GM21619 (cell line): ENCODE data around the gene FER1L5.

Experiments
- ATAC-seq: cut with Tn5 transposase; IDR thresholded peaks from one replicate; pipeline ENCODE4 v1.9.1; 2021; ENCODE audit not compliant: unreplicated experiment

FER1L5 gene

DNA sequence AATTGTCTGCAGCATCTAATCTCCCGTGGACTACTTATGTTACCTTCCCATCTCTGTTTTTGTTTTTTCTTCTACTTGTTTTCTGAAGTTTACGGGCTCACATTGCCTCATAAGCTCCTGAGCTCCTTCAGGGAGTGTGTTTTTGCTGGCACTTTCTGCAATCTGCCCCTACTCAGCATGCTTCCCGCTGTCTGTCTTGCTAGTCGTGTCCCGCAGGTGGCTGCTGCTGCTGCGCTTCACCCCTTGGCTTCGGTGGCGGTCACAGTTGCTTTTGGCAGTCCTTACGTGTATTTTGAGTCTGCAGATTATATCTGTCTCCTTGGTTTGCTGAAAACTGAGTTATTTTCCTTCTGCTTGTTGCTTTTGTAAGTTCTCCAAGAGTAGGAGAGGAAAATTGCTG is 37.3 kb downstream of the FER1L5 start:
- no peak for ATAC-seq

DNA sequence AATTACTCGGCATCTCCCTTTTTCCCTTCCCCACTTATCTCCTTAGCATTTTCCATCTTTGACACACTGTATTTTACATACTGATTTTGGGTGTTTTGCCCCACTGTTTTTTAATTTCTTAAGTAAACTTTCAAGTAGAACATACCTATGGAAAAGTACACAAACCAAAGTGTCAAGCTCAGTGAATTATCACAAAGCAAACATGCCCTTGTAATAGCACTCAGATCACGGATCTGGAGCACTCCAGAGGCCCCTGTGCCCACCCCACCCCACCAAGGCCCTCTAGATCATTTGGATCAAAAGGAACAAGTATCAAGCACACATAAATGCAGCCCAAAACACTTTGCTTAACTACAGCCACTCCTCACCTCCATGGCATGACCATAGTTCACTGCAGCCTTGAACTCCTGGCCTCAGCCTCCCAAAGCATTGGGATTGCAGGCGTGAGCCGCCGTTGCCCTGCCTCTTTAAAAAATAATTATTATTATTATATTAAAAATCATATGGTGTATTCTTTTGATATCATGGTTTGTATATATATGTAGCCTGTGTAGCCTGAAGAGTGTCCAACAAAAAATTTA is 38.1 kb downstream of the FER1L5 start:
- ATAC-seq: no peak

DNA sequence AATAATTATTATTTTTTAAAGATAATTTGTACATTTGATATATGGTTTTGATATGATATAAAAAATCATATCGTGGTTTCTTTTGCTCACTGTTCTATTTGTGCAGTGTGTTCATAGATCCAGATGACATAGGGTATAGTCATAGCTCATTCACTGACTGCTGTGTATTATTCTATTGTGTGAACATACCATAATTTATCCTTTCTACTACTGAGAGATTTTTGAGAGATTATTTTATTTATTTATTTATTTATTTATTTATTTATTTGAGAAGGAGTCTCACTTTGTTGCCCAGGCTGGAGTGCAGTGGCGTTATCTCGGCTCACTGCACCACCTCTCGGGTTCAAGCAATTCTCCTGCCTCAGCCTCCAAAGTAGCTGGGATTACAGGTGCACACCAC is 39.0 kb downstream of the FER1L5 start:
- ATAC-seq: no peak

DNA sequence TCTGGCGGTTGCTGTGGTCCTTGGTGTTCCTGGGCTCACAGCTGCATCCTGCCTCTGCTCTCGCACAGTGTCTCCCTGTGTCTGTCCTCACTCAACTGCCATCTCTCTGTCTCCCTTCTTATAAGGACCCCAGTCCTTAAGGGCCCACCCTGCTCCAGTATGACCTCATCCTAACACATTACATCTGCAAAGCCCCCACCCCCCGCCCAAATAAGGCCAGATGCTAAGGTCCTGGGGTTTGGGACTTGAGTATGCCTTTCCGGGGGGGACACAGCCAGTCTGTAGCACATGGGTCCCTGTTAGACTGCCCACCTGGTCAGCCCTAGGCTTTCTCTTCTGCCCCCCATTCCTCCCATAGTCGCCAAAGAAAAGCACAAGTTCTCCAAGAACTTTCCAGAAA is 40.7 kb downstream of the FER1L5 start:
- no peak for ATAC-seq

DNA sequence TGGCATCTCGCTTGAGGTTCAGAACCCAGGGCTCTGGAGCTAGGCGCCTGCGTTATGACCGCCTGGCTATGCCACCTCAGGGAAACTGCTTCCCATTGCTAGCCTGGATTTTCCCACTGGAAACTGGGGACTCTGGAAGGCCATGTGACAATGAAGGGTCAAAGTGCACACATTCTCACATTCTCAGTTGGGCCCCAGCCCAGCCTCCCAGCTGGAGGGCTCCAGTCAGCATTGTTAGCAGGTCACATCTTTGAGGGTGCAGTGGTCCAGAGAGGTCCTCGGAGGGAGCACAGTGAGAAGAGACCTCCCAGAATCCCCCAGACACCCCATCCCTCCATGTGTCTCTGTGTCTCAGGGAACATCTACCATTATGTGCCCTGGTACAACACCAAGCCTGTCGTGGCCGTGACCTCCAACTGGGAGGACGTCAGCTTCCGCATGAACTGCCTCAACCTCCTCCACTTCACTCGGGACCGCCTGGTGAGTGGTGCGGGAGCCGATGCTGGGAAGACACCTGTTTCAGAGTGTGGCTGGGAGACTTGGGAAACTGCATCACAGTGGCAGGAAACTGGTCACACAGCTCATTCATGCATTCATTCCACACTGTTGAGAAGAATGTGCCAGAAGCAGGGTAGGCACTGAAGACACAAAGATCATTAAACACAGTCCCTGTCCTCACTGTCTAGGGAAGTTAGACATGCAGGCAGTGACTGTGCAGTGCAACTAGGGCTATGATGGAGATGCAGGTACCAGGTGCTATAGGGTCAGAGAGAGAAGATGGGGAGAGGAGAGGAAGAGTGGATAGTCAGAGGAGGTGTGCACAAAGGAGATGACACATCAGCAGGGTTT is 41.6 kb downstream of the FER1L5 start:
- no peak for ATAC-seq

DNA sequence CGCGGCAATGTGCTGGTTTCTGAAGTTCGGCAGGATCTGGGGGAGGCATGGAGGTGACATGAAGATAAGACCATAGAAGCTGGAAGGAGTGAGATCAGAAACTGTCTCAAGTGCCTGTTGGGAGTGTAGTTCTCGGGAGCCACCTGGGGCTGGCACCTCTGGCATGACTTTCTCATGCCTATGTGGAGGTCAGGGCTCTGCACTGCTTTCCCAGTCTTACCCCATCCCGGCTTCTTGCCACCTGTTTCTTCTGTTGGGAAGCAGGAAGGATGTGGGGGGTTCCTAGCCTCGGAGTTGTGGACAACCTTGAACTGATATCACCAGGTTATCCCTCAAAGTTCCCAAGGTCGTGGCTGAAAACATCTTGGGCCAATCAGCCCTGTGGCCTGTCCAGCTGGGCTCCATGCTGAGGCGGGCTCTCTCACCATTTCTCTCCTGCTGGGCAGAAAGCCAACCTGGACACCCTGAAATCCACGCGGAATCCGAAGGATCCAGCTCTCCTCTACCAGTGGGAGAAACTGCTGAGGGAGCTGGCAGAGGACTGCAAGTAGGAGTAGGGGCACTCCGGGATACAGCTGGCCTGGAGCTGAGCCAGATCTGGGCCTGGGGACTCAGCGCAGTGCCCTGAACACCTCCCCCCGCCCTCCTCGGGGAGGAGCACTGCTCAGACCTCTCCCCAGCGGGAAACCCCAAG is 42.5 kb downstream of the FER1L5 start:
- no peak for ATAC-seq

DNA sequence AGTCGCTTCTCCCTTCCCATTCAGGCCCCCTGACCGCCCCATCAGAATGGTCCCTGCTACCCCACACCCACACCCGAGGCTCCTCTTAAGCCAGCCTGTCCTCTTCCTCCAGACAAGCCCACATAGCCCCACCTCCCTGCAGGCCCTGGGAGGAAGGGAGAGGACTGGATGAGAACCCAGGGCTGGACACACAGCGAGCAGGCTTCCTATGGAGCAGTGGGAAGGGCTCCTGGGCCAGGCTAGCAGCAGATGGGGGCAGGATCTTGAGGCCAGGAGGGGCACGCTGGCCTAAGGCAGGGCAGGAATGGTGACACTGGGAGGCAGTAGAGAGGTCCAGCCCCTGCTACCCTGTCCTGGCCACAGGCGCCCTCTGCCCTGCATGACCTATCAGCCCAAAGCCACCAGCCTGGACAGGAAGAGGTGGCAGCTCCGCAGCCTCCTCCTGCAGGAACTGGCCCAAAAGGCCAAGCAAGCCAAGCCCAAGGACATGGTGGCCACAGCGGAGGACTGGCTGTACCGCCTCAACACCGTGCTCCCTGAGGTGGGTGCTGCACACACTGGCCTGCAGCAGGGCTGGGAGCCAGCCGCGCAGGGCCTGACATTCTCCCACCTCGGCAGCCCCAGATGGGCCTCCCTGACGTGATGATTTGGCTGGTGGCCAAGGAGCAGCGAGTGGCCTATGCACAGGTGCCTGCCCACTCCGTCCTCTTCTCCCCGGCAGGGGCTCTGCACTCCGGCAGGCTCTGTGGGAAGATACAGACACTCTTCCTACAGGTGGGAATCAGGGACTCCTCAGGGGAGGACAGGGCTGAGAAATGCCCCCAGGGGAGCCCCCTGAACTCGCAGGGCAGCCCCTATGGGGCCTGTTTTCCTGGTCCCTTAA is 43.3 kb downstream of the FER1L5 start:
- no peak for ATAC-seq

DNA sequence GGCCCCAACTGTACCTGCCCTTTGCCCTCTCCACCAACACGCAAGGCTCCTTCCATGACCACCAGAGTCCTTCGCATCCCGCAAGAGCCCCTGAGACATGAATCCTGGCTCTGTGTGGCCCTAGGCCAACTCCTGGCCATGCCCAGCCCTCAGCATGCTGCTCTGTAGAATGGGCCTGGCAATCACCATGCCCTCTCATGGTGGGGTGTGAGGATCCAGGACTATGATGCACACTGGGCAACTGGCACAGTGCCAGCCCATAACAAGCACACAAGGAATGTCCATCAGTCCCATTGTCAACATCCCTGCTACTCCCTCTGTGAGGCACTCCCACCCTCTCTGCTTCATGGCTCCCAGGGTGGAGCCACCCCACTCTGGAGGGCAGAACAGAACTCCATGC is 44.7 kb downstream of the FER1L5 start:
- no peak for ATAC-seq

DNA sequence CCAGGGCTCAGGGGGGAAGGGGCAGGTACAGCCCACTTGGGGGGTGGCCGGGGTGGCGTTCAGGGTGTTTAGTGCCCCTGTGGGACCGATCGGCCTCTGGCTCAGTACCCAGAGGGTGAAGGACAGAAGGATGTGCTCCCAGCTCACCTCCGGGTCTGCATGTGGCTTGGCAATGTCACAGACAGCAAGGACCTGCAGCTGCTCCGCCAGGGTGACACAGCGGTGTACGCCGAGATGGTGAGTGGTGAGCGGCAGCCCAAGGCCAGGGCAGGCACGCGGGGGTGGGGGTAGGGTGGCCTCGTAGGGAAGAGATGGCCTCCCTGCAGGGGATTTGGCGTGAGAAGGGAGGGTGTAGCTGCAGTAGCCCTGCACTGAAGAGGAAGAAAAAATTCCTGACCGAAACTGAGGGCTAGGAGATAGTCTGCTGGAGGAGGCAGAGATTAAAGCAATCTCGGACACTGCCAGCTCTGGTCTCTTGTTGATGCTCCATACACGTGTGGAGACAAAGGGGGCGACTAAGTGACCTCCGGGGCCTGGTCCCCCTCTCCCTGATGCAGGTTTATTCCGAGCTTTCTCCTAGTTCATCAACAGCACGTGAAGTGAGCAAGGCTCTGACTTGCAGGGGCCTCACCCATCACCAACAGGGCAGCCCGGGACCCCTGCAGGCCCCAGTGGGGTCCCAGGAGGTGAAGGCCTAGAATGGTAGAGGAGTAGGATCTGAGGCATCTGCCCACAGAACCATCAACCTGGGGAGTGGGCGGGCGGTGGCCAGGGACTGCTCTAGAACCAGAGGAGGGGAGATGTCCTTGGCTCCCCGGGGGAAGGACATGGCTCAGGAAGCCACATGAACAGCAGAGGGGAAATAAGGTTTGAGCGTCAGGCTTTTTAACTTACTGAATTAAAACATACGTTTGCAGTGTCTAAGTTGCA is 45.4 kb downstream of the FER1L5 start:
- ATAC-seq: no peak

DNA sequence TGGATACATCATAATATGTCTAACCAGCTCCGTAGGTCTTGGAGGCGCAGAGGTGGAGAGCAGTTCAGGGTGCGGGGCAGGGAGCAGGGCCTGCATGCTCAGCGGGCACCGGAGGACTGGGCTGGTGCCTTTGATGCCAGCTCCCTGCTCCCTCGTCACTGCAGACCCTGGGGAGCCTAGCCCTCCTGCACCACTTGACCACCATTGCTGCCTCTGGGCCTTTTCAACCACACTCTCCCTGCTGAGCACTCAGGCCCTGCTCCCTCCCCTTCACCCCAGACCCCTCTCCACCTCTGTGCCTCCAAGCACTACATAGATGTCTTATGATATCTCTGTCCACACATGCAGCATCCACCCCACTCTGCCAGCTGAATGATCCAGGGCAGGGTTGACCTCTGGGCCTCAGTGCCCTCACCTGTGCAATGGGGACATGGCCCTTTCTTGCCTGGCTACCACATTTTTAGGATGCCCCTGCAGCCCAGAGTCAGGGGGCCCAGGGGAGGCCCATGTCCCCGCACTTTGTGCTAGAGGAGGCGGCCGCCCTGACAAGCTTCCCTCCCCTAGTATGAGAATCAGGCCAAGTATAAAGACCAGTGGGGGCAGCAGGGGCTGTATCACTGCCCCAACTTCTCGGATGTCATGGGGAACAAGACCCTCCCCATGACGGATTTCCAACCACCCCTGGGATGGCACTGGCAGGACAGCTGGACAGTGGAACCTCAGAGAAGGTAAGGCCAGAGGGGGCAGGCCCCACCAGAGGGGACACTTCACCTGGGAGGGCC is 46.3 kb downstream of the FER1L5 start:
- ATAC-seq: no peak

DNA sequence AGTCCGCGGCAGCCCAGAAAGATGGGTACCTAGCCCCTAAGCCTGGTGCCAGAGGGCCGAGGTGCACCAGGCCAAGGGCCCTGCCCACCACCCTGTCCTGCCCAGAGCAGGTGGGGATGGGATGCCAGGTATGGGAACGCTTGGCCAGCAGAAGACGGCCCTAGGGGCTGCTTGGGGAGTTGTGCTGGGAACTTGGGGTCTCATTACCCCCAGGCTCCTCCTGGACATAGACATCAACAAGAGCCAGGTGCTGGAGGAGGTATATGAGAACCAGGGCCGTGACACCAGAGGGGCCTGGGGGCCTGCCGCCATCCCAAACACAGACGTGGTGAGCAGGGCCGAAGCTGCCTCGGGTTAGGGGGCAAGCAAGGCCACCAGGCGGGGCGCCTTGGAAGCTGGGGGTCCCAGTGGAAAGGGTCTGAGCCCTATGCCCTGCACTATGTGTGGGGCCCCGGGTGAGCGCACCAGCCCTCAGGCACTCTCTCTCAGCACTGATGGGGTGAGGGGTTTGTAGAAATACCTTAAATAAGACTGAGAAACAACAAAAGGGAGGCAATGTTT is 46.9 kb downstream of the FER1L5 start:
- no peak for ATAC-seq

DNA sequence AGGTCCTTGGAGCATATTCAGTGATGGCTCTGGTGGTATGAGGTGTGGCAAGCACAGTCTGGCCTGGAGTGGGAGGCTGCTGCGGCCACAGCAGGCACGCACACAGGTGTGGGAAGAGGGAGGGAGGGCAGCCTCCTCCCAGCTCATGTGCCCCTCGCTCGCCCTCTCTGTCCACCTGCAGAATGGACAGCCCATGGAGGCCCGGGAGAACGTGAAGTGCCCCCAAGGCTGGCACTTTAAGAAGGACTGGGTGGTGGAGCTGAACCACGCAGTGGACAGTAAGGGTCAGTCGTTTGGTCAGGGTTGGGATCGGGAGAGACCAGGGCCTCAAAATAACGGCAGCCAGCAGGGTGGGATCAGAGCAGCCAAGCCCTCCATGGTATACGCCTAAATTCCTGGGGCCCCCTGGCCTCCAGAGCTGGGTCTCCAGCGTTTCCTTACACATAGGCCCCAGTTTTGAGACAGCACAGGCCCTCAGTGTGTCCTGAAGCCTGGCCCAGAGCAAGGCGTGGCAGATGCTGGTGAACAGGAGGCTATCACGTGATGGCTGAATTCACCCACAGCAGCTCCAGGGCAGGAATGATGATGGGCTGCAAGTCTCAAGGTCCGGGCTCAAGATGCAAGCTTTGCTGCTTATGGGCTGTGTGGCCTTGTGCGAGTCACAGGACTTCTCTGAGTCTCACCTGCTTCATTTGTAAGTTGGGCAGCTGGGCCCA is 47.9 kb downstream of the FER1L5 start:
- no peak for ATAC-seq

DNA sequence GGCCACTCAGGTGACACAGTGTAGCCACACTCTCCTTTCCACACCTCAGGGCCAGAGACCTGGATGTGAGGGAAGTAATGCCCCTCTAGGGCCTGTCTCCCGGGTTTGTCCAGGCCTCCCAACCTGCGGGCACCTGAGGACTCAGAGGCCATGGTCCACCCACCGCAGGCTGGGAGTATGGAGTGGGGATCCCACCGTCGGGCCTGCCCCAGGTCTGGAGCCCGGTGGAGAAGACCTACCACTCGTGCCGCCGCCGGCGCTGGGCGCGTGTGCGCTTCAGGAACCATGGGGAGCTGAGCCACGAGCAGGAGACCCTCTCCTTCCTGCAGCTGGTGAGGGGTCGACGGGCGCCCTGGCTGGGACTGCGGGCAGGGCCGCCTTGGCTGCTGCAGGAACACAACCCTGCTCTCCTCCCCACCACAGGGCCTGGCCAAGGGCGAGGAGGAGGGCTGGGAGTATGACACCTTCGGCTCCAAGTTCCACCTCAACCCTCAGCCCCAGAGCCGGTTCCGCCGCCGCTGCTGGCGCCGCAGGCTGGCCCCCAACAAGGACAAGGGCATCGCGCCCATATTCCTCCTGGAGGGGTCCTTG is 48.6 kb downstream of the FER1L5 start:
- no peak for ATAC-seq

DNA sequence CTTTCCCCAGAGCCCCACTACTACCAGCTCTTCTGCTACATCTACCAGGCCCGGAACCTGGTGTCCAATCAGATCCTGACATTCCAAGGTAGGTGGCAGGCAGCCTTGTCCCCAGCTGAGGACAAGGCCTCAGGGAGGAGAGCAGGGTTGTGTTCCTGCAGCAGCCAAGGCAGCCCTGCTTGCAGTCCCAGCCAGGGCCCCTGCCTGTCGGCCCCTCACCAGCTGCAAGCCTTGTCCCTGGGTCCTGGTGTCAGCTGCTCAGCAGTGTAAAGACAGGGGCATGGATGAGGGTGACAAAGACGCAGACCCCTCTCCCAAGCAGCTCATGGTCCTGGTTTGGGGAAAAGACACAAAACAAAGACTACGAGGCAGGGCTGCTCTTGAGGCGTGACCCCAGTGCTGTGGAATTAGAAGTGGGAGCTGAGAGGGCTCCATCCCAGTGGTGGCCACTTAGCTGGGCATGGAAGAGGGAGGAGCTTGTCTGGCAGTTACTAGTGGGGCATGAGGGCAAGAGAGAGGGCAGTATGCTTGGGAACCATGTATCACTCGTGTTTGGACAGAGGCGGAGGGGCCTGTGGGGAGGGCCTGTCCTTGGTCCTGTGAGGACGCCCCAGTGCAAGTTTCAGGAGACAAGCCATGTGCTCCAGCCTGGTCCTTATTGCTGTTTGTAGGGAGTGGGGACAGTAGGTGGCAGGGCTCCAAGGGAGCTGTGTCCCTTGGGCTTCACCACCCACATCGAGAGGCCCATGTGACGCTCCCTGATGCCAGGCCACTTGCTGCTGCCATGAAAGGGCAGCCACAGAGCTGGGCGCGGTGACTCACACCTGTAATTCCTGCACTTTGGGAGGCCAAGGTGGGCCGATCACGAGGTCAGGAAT is 49.8 kb downstream of the FER1L5 start:
- ATAC-seq: no peak

DNA sequence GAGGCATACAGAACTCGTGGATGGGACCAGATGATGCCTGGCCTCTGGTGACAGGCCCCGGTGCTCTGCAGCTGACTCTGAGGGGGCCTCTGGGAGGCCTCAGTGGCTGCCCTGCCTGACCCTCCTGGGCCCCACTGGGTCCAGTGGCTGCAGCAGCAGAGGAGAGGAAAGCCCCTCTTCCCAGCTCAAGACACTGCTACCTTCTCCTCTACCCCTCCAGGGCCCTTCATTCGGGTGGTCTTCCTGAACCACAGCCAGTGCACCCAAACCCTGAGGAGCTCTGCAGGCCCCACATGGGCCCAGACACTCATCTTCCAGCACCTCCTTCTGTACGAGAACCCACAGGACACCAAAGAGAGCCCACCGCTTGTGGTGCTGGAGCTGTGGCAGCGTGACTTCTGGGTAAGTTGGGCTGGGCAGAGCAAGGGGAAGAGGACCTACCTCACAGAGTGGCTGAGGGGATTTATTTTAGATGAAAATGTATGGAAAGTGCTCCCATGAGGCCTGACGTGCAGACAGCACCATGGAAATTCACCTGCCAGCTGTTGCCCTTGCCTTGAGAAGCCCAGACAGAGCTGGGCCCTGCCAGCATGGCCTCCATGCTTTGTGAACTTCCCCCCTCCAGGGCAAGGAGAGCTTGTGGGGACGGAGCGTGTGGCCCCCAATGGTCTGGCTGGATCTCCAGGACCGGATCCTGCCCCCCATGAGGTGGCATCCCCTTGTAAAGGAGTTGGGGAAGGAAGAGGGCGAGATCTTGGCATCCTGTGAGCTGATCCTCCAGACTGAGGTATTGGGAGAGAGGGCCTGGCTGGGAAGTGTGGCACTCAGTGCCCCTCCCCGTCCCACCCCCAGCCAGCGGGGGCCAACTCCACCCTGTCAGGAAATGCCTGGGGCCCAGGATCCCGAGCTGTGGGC is 51.0 kb downstream of the FER1L5 start:
- ATAC-seq: no peak

DNA sequence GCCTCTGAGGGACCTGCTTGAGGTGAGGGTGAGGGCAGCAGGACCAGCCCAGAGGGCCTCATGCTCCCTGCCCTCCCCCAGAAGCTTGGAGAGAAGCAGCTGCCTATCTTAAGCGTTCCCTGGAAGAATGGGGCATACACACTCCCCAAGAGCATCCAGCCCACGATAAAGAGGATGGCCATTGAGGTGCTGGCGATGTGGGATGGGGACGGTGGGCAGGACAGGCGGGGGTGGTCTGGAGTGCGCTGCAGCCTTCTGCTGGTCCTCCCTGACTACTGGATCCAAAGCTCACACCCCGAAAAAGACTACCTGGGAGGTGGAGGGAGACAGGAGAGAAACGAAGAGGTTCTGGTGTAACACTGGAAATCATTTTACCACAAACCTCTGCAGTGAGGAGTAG is 51.7 kb downstream of the FER1L5 start:
- ATAC-seq: no peak
